ENCODE measurements around the gene FOXN1.

- no peak for TF ChIP-seq POLR2A (IDR thresholded peaks at IDR 0.05; ENCODE audit: insufficient read depth in 1 of 2, low read depth in 2 of 2, low read length in 2 of 2)
- no peak for TF ChIP-seq MTF1 (CRISPR knock-in tag; IDR thresholded peaks at IDR 0.05)
- TF ChIP-seq ZBTB1 (CRISPR knock-in tag; IDR thresholded peaks at IDR 0.05; ENCODE audit: borderline replicate concordance), result no peak
- no peak for TF ChIP-seq ZNF784 (CRISPR knock-in tag; IDR thresholded peaks at IDR 0.05; ENCODE audit: borderline replicate concordance)
- TF ChIP-seq IRF9 (CRISPR knock-in tag; IDR thresholded peaks at IDR 0.05; ENCODE audit: borderline replicate concordance), result no peak
- TF ChIP-seq, protein P1, sequence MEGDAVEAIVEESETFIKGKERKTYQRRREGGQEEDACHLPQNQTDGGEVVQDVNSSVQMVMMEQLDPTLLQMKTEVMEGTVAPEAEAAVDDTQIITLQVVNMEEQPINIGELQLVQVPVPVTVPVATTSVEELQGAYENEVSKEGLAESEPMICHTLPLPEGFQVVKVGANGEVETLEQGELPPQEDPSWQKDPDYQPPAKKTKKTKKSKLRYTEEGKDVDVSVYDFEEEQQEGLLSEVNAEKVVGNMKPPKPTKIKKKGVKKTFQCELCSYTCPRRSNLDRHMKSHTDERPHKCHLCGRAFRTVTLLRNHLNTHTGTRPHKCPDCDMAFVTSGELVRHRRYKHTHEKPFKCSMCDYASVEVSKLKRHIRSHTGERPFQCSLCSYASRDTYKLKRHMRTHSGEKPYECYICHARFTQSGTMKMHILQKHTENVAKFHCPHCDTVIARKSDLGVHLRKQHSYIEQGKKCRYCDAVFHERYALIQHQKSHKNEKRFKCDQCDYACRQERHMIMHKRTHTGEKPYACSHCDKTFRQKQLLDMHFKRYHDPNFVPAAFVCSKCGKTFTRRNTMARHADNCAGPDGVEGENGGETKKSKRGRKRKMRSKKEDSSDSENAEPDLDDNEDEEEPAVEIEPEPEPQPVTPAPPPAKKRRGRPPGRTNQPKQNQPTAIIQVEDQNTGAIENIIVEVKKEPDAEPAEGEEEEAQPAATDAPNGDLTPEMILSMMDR (CRISPR knock-in tag; IDR thresholded peaks at IDR 0.05), result no peak
- TF ChIP-seq NFATC3 (CRISPR knock-in tag; IDR thresholded peaks at IDR 0.05), result no peak
- TF ChIP-seq PRMT3 (CRISPR knock-in tag; IDR thresholded peaks at IDR 0.05; ENCODE audit: borderline replicate concordance, low read depth), result no peak
Observed at GRCh38 chr17:28563475-28563874, 57.3 kb downstream of the FOXN1 start.

All from HepG2 (cell line).